Measurements from ENCODE around the gene TLCD2.
"Not testable (repeated sequence)": the region's sequence is repeated elsewhere in the genome, so short reads cannot be mapped to it uniquely, and the experiment has no call there.

Gene TLCD2

GRCh38 chr17:1716076-1716911 lies 6.1 kb upstream of the TLCD2 start:
- peak; percentile 99 for DNase-seq (ENCODE audit: low read depth)

GRCh38 chr17:1715803-1716075 lies 5.6 kb upstream of the TLCD2 start:
- DNase-seq (ENCODE audit: low read depth): no peak

DNA sequence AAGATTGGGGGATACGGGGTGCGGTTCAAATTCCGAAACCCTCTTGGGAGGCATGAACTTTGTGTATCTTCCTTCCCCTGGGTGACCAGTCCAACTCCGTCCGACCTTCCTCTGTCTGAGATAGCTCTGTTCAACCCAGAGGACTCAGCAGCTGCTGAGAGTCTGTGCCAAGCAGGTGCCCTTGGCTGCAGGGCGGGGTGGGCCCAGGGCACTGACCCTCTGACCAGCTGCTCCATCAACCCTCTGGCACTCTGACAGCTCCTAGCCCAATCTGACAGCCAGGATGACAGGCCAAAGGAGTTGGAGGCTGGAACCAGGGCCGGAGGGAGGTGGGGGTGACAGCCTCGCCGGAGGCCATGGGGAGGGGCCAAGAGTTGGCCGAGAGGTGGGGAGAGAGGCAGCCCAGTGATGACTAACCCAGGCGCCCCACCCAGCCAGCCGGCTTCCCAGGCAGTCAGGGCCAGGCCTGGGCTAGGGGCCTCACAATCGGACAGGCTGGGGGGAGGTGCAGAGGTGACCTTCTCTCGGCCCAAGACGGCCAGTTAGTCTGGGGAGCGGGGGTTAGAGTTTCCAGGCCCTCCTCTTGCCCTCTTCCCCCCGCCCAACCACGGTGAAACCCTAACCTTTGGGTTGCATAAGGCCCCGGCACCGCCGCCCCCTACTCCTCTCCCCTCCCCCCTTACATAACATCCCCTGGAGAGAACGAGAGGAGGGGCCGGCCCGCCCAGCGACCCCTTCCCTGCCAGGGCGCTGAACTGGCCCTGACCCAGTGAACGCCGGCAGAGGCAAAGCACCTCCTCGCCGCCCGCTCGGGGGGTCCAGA lies 5.0 kb upstream of the TLCD2 start:
- no peak for DNase-seq (ENCODE audit: low read depth)

GRCh38 chr17:1714427-1714979 lies 4.3 kb upstream of the TLCD2 start:
- no peak for DNase-seq (ENCODE audit: low read depth)

GRCh38 chr17:1713878-1714426 lies 3.8 kb upstream of the TLCD2 start:
- DNase-seq (ENCODE audit: low read depth): no peak

GRCh38 chr17:1713160-1713877 lies 3.1 kb upstream of the TLCD2 start:
- DNase-seq (ENCODE audit: low read depth): no peak

DNA sequence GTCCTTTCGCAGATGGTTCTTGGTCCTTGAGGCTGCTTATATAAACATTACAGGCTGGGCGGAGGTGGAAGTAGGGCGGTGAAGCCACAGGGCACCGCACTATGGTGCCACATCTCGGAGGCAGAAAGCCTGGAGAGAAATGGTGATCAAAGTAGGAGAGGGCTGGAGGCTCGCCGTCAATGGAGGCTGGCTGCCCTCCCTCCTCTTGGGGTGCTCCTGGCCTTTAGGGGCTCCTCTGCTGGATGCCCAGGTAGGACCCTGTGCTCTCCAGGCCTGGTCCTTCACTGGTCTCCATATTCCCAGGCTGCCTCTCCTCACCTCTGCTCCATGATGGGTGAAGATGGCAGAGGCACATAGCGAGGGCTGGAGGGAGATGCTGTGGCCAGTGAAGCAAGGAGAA lies 2.1 kb upstream of the TLCD2 start:
- DNase-seq (ENCODE audit: low read depth): no peak

GRCh38 chr17:1711804-1712203 lies 1.6 kb upstream of the TLCD2 start:
- DNase-seq (ENCODE audit: low read depth): no peak

DNA sequence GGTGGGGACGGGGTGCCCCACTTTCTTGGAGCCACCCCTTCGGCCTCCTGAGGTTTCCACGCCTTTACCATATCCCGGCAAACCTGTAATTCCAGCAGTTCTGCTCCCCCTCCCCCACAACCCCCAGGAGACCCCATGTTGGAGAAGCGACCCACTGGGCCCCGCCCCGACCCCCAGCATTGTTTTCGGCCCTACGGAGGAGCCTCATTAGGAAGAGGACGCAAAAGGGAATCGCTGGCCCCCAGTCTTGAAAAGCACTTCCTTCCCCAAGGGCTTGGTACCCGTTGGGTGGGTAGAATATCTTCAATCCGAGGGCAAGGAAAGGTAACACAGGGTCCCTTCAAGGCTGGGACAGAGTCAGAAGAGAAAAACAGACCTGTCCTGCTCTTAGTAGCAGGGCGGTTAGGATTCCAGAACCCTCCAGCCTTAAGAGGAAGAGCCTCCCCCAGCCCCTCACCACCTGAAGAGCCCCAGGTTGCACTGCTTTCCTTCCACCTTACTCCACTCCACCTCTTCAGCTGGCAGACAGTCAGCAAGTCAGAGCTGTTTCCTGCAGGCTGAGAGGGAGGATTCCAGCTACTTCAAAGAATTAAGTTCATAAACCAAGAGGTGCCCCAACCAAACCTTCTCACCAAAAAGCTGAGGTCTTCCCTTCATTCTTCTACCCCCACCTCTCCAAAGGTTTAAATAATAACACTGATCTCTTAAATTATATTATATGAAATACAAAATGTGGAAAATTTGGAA lies 803 bp upstream of the TLCD2 start:
- DNase-seq (ENCODE audit: low read depth): no peak

GRCh38 chr17:1709403-1709951 lies 700 bp downstream of the TLCD2 start:
- no peak for DNase-seq (ENCODE audit: low read depth)

DNA sequence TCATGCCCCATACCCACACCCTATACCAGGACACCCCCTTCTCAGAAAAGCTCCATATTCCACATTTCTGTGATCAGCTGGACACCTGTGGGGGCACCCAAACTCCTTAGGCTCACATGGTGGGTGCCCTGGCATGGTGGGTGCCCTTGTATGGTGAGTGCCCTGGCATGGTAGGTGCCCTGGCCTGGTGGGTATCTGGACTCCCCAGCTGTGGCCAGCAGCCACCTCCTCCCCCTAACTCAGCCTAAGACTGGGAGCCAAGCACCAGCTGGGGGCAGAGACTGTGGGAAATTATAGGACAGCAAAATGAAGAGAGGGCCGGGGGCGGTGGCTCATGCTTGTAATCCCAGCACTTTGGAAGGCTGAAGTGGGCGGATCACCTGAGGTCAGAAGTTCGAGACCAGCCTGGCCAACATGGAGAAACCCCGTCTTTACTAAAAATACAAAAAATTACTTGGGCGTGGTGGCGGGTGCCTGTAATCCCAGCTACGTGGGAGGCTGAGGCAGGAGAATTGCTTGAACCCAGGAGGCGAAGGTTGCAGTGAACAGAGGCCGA lies 1.3 kb downstream of the TLCD2 start:
- DNase-seq (ENCODE audit: low read depth): not testable (repeated sequence)

DNA sequence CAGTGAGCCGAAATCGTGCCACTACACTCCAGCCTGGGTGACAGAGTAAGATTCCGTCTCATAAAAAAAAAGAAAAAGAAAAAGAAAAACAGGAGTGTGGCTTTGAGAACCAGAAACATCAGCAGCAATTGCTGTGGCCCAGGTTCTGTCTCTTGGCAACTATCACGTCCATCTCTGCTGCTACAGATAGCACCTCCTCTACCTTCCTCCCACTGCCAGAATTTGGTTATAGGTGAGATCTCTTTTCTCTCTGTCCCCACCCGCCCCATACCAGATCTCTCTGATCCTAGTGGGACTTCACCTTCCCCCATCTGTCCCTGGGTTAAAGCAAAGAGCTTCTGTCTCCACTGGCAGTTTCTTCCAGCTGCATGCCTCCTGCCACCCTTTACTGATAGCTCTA lies 3.1 kb downstream of the TLCD2 start:
- no peak for DNase-seq (ENCODE audit: low read depth)

DNA sequence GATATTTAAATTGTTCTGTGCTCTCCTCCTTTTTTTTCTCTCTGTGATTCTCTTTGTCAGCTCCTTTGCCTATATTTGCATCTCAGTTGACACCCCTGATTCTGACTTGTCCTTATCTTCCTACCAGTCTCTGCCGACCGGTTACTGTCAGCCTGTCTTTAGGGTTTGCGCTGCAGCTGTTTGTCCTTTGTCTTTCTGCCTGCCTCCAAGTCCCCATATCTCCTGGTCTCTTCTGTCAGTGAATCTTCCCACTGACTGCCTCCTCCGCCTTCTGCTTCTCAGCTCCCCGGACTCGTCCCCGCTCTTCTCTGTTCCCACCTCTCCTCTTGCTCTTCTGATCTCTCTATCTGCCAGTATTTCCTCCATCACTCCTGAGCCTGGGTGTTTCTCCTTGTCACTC lies 5.2 kb downstream of the TLCD2 start:
- no peak for DNase-seq (ENCODE audit: low read depth)

DNA sequence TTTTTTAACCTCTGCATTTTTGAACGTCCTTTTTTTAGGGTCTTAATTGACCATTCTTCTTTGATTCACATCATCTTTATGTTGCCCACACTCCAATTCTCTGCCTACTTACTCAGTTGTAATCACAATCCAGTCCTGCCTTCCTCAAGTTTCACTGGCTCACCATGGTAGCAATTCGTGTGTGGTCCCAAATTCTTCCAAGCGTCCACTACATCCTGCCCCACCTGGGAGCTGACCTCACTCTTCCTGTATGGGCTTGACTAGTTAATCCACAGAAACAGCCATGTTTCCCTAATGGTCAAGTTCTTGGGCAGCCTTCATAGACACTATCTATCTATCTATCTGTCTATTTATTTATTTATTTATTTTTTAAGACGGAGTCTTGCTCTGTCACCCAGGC lies 7.1 kb downstream of the TLCD2 start:
- DNase-seq (ENCODE audit: low read depth): no peak

DNA sequence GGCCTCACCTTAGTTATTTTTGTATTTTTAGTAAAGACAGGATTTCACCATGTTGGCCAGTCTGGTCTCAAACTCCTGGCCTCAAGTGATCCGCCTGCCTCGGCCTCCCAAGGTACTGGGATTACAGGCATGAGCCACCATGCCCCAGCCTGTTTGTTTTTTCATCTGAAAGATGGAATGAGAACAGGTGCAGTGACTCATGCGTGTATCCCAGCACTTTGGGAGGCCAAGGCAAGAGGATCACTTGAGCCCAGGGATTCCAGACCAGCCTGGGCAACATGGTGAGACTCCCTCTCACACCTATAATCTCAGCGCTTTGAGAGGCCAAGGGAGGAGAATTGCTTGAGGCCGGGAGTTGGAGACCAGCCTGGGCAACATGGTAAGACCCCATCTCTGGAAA lies 10.3 kb downstream of the TLCD2 start:
- DNase-seq (ENCODE audit: low read depth): not testable (repeated sequence)

DNA sequence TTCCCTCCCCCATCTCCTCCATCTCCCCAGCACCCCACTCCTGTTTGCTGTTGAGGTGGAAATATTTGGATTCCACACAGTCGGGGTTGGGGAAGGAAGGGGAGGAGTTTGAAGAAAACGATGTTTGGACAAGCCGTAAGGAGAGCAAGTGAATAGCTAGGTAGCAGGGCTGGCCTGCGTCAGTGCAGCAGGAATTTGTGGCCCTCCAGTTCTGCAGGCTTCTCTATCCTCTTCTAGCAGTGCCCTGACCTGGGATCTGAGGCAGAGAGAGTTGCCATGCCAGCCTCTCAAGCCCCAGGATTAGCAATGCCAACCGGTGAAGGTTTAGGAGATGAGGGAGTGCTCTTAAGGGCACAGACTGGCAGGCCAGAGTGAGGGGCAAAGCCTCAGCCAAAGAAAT lies 12.5 kb downstream of the TLCD2 start:
- DNase-seq (ENCODE audit: low read depth): no peak

- DNase-seq (ENCODE audit: low read depth): no peak
Observed at GRCh38 chr17:1695365-1695764, 14.8 kb downstream of the TLCD2 start.

- DNase-seq (ENCODE audit: low read depth): no peak
Observed at GRCh38 chr17:1693339-1693738, 16.8 kb downstream of the TLCD2 start.

DNA sequence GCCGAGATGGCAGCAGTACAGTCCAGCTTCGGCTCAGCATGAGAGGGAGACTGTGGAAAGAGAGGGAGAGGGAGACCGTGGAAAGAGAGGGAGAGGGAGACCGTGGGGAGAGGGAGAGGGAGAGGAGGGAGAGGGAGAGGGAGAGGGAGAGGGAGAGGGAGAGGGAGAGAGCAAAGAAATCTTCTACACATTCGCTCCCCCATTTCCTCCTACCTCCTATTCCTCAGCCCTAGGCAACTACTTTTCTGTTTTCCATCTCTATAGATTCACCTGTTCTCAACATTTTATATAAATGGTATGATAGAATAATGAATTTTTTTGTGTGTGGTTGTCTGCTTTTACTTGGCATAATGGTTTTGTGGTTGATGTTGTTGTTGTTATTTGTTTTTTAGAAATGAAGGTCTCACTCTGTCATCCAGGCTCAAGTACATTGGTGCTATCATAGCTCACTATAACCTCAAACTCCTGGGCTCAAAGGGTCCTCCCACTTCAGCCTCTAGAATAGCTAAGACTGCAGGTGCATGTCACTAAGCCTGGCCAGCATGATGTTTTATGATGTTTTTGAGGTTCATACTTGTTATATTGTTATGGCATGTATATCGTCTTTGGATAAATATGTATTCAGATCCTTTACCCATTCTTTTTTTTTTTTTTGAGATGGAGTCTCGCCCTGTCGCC lies 19.5 kb downstream of the TLCD2 start:
- DNase-seq (ENCODE audit: low read depth): no peak

DNA sequence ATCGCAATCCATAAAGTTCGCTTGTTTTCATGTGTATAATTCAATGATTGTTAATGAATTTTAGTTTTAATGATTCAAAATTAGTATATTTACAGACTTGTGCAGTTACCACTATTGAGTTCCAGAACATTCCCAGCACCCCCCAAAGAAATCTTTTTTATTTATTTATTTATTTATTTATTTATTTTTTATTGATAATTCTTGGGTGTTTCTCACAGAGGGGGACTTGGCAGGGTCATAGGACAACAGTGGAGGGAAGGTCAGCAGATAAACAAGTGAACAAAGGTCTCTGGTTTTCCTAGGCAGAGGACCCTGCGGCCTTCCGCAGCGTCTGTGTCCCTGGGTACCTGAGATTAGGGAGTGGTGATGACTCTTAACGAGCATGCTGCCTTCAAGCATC lies 21.8 kb downstream of the TLCD2 start:
- DNase-seq (ENCODE audit: low read depth): not testable (repeated sequence)

Measured in stimulated activated CD8-positive, alpha-beta memory T cell treated with anti-CD3 and anti-CD28 coated beads, Interleukin-7, amount 100 ng/mL, for 24 hours (primary cell).